ENCODE results near the gene PRSS57.
A peak's percentile ranks its signal among the peaks of the same experiment; 100 is the strongest.

Gene PRSS57

GRCh38 chr19:650121-650520 lies 45.1 kb downstream of the PRSS57 start:
- peaks cover 38% of the 10 kb centered on the region; the same call in 1 of the 2 replicates for H3K36me3 ChIP-seq (ENCODE audit: insufficient read depth, low read length)
- TF ChIP-seq POLR2AphosphoS5 (IDR thresholded peaks at IDR 0.05; ENCODE audit: borderline replicate concordance, low read depth, low read length) (no peak), EZH2 (IDR thresholded peaks at IDR 0.05) (no peak), FOXP2 (optimal IDR thresholded peaks at IDR 0.05; ENCODE audit: control extremely low read depth, extremely low read length, insufficient read depth) (no peak)
- no peak for DNase-seq (ENCODE audit: low read depth, low spot score)

GRCh38 chr19:648904-649801 lies 46.1 kb downstream of the PRSS57 start:
- Histone ChIP-seq H3K9me3 (ENCODE audit: low read depth, low read length) (no peaks in the 10 kb centered on the region), H3K27ac (no peak overlapping the region), H3K9ac (ENCODE audit: insufficient read length) (no peak overlapping the region), H3K4me3 (no peak overlapping the region), H3K36me3 (ENCODE audit: insufficient read depth, low read length) (peaks cover 38% of the 10 kb centered on the region; the same call in 1 of the 2 replicates)
- no peak for DNase-seq (ENCODE audit: low read depth, low spot score)
- TF ChIP-seq POLR2AphosphoS5 (IDR thresholded peaks at IDR 0.05; ENCODE audit: borderline replicate concordance, low read depth, low read length) (no peak), EZH2 (IDR thresholded peaks at IDR 0.05) (no peak), FOXP2 (optimal IDR thresholded peaks at IDR 0.05; ENCODE audit: control extremely low read depth, extremely low read length, insufficient read depth) (no peak)

More at GRCh38 chr19:650121-650520, 45.1 kb downstream of the PRSS57 start:
- Histone ChIP-seq H3K4me3 (no peak overlapping the region), H3K9ac (ENCODE audit: insufficient read length) (no peak overlapping the region), H3K27ac (no peak overlapping the region), H3K9me3 (ENCODE audit: low read depth, low read length) (no peaks in the 10 kb centered on the region)

- H3K36me3 ChIP-seq (ENCODE audit: insufficient read depth, low read length), result peaks cover 31% of the 10 kb centered on the region; the same call in 1 of the 2 replicates
- no peak for DNase-seq (ENCODE audit: low read depth, low spot score)
- no peaks in the 10 kb centered on the region for H3K9me3 ChIP-seq (ENCODE audit: low read depth, low read length)
These were observed 46.9 kb downstream of the PRSS57 start for GRCh38 chr19:648305-648704.

DNA sequence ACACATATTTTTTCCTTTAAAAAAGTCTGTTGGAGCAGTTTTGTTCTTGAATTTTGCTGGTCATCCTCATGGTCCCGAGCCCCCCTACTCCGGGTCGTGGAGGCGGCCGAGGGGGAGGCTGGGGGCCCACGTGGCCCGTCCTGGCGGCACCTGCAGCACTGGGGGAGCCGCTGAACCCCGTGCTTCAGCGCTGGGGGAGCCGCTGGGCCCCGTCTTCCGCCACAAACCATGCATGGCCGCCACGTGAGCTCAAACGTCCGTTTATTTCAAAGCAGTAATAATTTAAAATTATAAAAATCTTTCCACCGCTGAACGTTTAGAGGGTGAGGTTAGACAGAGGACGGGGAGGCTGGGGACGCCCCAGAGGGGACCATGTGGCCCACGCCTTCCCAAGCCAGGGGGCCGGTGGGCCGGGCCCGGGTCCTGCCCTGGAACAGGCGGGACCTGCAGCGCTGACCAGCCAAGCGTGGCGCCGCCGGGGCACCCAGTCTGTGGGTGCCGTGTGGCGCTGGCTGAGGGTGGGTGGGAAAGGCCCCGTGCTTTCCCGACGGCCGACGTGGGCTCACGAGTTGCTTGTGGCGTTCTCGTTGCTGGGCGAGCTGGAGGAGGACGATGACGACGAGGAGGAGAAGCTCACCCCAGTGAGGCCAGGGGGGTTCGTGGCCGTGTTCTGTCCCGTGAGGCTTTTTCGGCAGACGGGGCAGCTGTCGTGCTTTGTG lies 47.5 kb downstream of the PRSS57 start:
- no peak for TF ChIP-seq POLR2AphosphoS5 (IDR thresholded peaks at IDR 0.05; ENCODE audit: borderline replicate concordance, low read depth, low read length)
- no peak for TF ChIP-seq EZH2 (IDR thresholded peaks at IDR 0.05)
- no peak for TF ChIP-seq FOXP2 (optimal IDR thresholded peaks at IDR 0.05; ENCODE audit: control extremely low read depth, extremely low read length, insufficient read depth)
- no peak overlapping the region for H3K27ac ChIP-seq
- no peaks in the 10 kb centered on the region for H3K9me3 ChIP-seq (ENCODE audit: low read depth, low read length)
- no peak for DNase-seq (ENCODE audit: low read depth, low spot score)
- peaks cover 28% of the 10 kb centered on the region; the same call in 1 of the 2 replicates for H3K36me3 ChIP-seq (ENCODE audit: insufficient read depth, low read length)
- no peak overlapping the region for H3K9ac ChIP-seq (ENCODE audit: insufficient read length)
- no peak overlapping the region for H3K4me3 ChIP-seq

More at GRCh38 chr19:648305-648704, 46.9 kb downstream of the PRSS57 start:
- Histone ChIP-seq H3K27ac (no peak overlapping the region), H3K4me3 (no peak overlapping the region), H3K9ac (ENCODE audit: insufficient read length) (no peak overlapping the region)
- TF ChIP-seq EZH2 (IDR thresholded peaks at IDR 0.05) (no peak), FOXP2 (optimal IDR thresholded peaks at IDR 0.05; ENCODE audit: control extremely low read depth, extremely low read length, insufficient read depth) (no peak), POLR2AphosphoS5 (IDR thresholded peaks at IDR 0.05; ENCODE audit: borderline replicate concordance, low read depth, low read length) (no peak)

GRCh38 chr19:646779-647565 lies 48.3 kb downstream of the PRSS57 start:
- Histone ChIP-seq H3K36me3 (ENCODE audit: insufficient read depth, low read length) (peaks cover 23% of the 10 kb centered on the region; the same call in 1 of the 2 replicates), H3K9me3 (ENCODE audit: low read depth, low read length) (no peaks in the 10 kb centered on the region), H3K27ac (no peak overlapping the region), H3K9ac (ENCODE audit: insufficient read length) (no peak overlapping the region), H3K4me3 (no peak overlapping the region)
- no peak for DNase-seq (ENCODE audit: low read depth, low spot score)
- TF ChIP-seq POLR2AphosphoS5 (IDR thresholded peaks at IDR 0.05; ENCODE audit: borderline replicate concordance, low read depth, low read length), result no peak; the same call in 1 of the 2 replicates
- no peak for TF ChIP-seq EZH2 (IDR thresholded peaks at IDR 0.05)
- TF ChIP-seq FOXP2 (optimal IDR thresholded peaks at IDR 0.05; ENCODE audit: control extremely low read depth, extremely low read length, insufficient read depth), result no peak

GRCh38 chr19:645912-646778 lies 49.1 kb downstream of the PRSS57 start:
- Histone ChIP-seq H3K9me3 (ENCODE audit: low read depth, low read length) (no peaks in the 10 kb centered on the region), H3K36me3 (ENCODE audit: insufficient read depth, low read length) (peaks cover 20% of the 10 kb centered on the region; the same call in 1 of the 2 replicates), H3K27ac (peak overlapping the region; percentile 80), H3K4me3 (no peak overlapping the region), H3K9ac (ENCODE audit: insufficient read length) (no peak overlapping the region)
- no peak for TF ChIP-seq POLR2AphosphoS5 (IDR thresholded peaks at IDR 0.05; ENCODE audit: borderline replicate concordance, low read depth, low read length)
- TF ChIP-seq EZH2 (IDR thresholded peaks at IDR 0.05), result no peak
- no peak for DNase-seq (ENCODE audit: low read depth, low spot score)

DNA sequence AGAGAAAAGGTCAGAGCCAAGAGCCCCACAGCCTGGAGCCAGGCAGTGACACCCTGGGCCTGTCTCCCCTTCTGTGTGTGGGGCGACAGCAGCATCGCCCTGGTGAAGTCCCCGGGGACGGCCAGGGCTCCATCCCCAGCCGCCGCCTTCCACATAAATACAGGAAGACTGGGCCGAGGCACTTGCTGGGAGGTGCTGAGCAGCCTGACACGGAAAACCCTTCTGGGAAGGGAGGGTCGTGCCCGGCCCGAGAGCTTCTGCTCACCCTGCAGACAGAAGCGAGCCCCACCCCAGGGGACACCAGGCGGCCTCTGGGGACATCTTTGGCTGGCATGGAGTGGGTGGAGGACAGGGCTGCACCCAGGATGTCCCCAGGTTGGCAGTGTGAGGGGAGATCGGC lies 50.5 kb downstream of the PRSS57 start:
- Histone ChIP-seq H3K9me3 (ENCODE audit: low read depth, low read length) (no peaks in the 10 kb centered on the region), H3K36me3 (ENCODE audit: insufficient read depth, low read length) (peaks cover 19% of the 10 kb centered on the region; the same call in 1 of the 2 replicates), H3K9ac (ENCODE audit: insufficient read length) (no peak overlapping the region), H3K27ac (no peak overlapping the region), H3K4me3 (no peak overlapping the region)
- DNase-seq (ENCODE audit: low read depth, low spot score), result no peak
- TF ChIP-seq POLR2AphosphoS5 (IDR thresholded peaks at IDR 0.05; ENCODE audit: borderline replicate concordance, low read depth, low read length) (no peak), FOXP2 (optimal IDR thresholded peaks at IDR 0.05; ENCODE audit: control extremely low read depth, extremely low read length, insufficient read depth) (no peak), EZH2 (IDR thresholded peaks at IDR 0.05) (no peak)
